BJ (cell line): ENCODE measurements around the gene EEF1A2. TPM values are rescaled to one million over a fixed set of nuclear protein-coding genes. Genes with fewer than 3 reads are reported as not detected.
"Not testable (repeated sequence)": the region's sequence is repeated elsewhere in the genome, so short reads cannot be mapped to it uniquely, and the experiment has no call there.

Experiments used
- CTCF ChIA-PET: fragments of 350-600 bp; formaldehyde crosslinking; extraction: SDS; loops from one replicate; lab custom pipeline; 2021; ENCODE audit warnings: antibody characterized with exemption, inconsistent platforms; lab: Yijun Ruan, JAX
- POLR2A ChIA-PET: fragments of 300-600 bp; sonication (Branson Sonifier 250); formaldehyde crosslinking; extraction: SDS; loops from one replicate; lab custom pipeline; 2021; ENCODE audit warnings: antibody characterized with exemption; lab: Charles Lee
- DNase-seq: peaks from one replicate; pipeline ENCODE4 v3.0.0-alpha.2; 2011; ENCODE audit warnings: low read depth
- H3K27me3 ChIP-seq: 2 replicates; pipeline ENCODE4 v1.6.0; 2011; ENCODE audit warnings: low read length; ENCODE audit not compliant: control insufficient read depth, insufficient read depth
- H3K36me3 ChIP-seq: 2 replicates; pipeline ENCODE4 v1.5.1; 2011; ENCODE audit warnings: low read length; ENCODE audit not compliant: control insufficient read depth, insufficient read depth
- H3K4me3 ChIP-seq: 2 replicates; pipeline ENCODE4 v1.5.1; 2011; ENCODE audit warnings: low read depth, mild to moderate bottlenecking, control low read depth, low read length
- polyA plus RNA-seq: library from polyadenylated mRNA; depleted of rRNA; stranded (reverse); fragments of >200 nt; gene quantifications from 2 replicates; pipeline ENCODE4 v1.2.3, GENCODE V29; 2011
- TF ChIP-seq, protein P1 (sequence below): IDR thresholded peaks from 2 replicates; pipeline ENCODE4 v1.5.1; 2011; ENCODE audit warnings: low read depth, mild to moderate bottlenecking, control low read depth, inconsistent platforms, low read length, moderate library complexity; ENCODE audit not compliant: insufficient read depth

Gene EEF1A2
- polyA plus RNA-seq, 1 experiment = 9.4 TPM

DNA sequence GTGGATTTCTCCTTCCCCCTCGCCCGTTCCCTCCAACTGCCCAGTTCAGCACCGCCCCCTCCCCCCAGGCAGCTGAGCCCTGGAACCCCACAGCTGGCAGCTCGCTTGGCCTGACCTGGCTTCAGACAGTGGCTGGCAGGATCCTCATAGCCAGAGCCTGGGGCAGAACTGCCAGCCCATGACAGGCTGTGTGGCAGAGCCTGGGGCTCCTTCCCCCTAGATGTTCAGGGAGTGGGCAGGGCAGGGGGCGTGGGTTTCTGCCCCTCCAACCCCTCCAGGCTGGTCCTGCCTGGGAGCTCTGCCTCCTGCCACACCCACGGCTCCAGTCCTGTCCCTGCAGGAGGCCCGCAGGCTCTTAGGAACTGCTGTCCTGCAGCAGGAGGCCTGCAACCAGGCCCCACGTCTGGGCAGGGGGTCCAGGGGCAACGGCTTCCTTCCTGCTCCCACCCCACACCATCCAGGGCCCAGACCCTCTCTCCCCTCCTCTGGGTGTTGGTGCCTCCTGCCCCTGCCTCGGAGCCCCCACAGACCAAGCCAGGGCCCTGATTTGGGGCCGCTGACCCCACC is 16.8 kb downstream of the EEF1A2 start:
- no peak for DNase-seq
- TF ChIP-seq, protein P1, sequence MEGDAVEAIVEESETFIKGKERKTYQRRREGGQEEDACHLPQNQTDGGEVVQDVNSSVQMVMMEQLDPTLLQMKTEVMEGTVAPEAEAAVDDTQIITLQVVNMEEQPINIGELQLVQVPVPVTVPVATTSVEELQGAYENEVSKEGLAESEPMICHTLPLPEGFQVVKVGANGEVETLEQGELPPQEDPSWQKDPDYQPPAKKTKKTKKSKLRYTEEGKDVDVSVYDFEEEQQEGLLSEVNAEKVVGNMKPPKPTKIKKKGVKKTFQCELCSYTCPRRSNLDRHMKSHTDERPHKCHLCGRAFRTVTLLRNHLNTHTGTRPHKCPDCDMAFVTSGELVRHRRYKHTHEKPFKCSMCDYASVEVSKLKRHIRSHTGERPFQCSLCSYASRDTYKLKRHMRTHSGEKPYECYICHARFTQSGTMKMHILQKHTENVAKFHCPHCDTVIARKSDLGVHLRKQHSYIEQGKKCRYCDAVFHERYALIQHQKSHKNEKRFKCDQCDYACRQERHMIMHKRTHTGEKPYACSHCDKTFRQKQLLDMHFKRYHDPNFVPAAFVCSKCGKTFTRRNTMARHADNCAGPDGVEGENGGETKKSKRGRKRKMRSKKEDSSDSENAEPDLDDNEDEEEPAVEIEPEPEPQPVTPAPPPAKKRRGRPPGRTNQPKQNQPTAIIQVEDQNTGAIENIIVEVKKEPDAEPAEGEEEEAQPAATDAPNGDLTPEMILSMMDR = no peak
- no peaks in the 10 kb centered on the region for H3K36me3 ChIP-seq
- ChIA-PET CTCF (interaction anchor here (1.2 kb wide), 1 partner anchor 15 kb away, joined by 4 read pairs; no protein-coding TSS in a partner anchor), POLR2A (no interaction called here)
- H3K27me3 ChIP-seq = peaks cover 9% of the 10 kb centered on the region
- no peak overlapping the region for H3K4me3 ChIP-seq

DNA sequence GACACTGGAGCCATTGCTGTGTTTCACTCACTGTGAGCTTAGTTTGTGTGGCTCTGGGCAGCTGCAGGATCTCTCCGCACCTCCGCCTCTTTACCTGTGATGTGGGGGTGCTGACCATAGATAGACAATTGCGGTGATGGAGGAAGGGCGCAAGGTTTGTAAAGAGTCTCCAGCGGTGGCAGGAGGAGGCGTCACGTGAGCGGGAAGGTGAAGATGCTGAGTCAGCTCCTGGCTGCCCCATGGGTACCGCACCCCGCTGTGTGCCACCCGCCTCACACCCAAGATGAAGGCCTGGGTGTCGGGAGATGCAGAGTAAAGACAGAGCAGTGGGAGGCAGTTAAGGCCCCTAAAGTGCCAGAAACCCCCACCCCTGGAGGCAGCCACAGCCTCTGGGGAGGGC is 17.4 kb downstream of the EEF1A2 start:
- Histone ChIP-seq H3K27me3 (peaks cover 9% of the 10 kb centered on the region), H3K36me3 (no peaks in the 10 kb centered on the region), H3K4me3 (no peak overlapping the region)
- DNase-seq = no peak
- TF ChIP-seq, protein P1 = no peak
- POLR2A ChIA-PET = no interaction called here
- CTCF ChIA-PET = interaction anchor here (1.2 kb wide), 1 partner anchor 15 kb away, joined by 4 read pairs; no protein-coding TSS in a partner anchor

DNA sequence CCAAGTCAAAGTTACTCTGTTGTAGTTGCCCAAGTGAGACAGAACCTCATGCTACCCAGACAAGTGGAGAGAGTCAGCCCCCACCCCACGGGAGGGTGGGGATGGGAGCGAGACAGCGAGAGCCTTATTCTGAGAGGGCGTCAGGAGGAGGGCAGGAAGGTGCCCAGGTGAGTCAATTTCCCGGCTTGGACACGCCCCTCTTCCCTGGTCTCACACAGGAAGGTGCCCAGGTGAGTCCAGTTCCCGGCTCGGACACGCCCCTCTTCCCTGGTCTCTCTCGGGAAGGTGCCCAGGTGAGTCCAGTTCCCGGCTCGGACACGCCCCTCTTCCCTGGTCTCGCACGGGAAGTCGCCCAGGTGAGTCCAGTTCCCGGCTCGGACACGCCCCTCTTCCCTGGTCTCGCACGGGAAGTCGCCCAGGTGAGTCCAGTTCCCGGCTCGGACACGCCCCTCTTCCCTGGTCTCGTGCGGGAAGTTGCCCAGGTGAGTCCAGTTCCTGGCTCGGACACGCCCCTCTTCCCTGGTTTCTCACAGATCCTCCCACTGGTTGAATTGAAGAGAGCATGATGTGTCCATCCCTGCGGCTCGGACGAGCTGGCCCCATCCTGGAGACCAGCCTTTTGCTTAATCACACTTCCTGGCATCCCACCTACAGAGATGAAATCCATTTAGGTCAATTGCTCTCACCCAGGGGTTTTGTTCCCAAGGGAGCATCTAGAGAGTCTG is 19.0 kb downstream of the EEF1A2 start:
- CTCF ChIA-PET, POLR2A ChIA-PET, H3K36me3 ChIP-seq, H3K4me3 ChIP-seq, DNase-seq: not testable (repeated sequence)
- peaks cover 13% of the 10 kb centered on the region for H3K27me3 ChIP-seq

DNA sequence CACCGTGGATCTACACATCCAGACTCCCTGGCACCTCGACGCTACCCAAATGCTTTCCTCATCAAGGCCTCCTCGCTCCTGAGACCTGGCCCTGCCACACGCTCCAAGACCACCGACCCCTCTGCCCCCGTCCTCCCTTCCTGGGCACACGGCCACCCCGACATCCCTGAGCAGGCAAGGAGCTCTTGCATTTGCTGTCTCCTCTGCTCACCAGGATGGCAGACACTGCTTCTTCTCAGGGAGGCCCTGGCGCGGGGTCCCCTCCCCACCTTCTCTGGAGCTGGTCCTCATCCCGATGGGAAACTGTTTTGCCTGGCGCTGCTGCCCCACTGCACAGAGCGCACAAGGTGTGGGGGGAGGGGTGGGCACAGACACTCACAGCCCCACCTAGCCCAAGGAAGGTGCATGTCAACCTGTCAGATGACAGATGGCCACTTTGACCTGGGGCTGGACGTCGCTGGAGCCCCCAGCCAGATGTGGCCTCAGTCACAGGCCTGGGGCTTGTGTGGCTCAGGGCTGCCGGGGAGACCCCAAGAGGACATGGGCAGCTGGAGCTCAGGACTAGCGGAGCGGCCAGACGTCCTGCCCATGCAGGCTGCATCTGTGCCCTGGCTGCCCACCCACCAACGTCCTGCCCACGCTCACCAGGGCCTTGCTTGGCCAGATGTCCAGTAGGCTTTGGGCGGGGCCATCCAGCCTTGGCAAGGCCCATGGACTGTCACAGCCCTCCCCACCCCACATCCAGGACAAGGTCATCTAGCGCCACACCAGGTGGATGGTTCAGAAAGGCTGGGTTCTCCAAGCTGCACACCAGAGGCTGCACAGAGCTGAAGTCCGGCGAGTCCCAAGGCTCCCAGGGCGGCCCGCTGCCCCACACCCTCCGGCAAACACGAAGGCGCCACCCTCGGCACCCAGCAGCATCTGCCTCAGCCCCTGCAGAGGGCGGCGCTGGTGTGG is 20.3 kb downstream of the EEF1A2 start:
- Histone ChIP-seq H3K36me3 (no peaks in the 10 kb centered on the region), H3K27me3 (peaks cover 24% of the 10 kb centered on the region), H3K4me3 (no peak overlapping the region)
- TF ChIP-seq, protein P1 = no peak
- ChIA-PET POLR2A (no interaction called here), CTCF (interaction anchor here (1.1 kb wide), 1 partner anchor 297 kb away, joined by 3 read pairs; no protein-coding TSS in a partner anchor)
- DNase-seq = no peak

DNA sequence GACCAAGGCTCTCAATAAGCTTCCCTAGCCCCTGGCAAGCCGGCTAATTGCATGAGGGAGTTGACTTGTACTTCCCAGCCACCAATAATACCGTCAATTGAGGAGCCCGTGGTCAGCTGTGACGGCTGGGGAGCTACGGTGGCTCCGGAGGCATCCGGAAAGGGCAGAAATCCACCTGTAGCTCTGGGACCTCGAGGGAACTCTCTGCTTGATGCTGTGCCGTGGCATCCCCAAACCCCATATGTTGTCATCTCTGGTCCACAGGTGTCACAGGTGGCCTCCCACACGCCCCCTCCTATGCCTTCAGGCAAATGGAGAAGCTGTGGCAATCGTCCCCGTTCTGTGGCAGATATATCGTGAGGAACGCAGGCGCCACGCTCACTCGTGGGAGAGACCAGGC is 20.9 kb downstream of the EEF1A2 start:
- CTCF ChIA-PET = interaction anchor here (0.9 kb wide), 1 partner anchor 20 kb away, joined by 3 read pairs; no protein-coding TSS in a partner anchor
- H3K27me3 ChIP-seq = peaks cover 29% of the 10 kb centered on the region
- POLR2A ChIA-PET = no interaction called here

More for the DNA sequence above, 20.9 kb downstream of the EEF1A2 start:
- TF ChIP-seq, protein P1 = no peak
- no peaks in the 10 kb centered on the region for H3K36me3 ChIP-seq
- DNase-seq = no peak
- H3K4me3 ChIP-seq = no peak overlapping the region
